Stomach (tissue), 4 donors: Measurements from ENCODE around the gene TAF1A.

Source experiments
- POLR2A ChIP-seq, 4 donors: fragments of 450-650 bp; IDR thresholded peaks; one replicate each; pipeline ENCODE4 v1.6.1; 2016; ENCODE audit warnings: antibody characterized with exemption in 4 of 4, control low read depth in 2 of 4, mild to moderate bottlenecking in 1 of 4, moderate library complexity in 1 of 4
- POLR2AphosphoS5 ChIP-seq, 3 donors: sonication (generic); formaldehyde crosslinking; IDR thresholded peaks; one replicate each; pipeline ENCODE4 v1.6.1; 2016; ENCODE audit warnings: antibody characterized with exemption in 3 of 3
- TF ChIP-seq, protein P1 (sequence below), 7 experiments: fragments of 450-650 bp in 4 of 7; fragments of 200-600 bp in 3 of 7; sonication (generic) in 3 of 7; IDR thresholded peaks; one replicate each; pipeline ENCODE4 v1.5.1; 2016 to 2019; ENCODE audit warnings: antibody characterized with exemption in 7 of 7, control low read depth in 2 of 7, mild to moderate bottlenecking in 1 of 7

DNA sequence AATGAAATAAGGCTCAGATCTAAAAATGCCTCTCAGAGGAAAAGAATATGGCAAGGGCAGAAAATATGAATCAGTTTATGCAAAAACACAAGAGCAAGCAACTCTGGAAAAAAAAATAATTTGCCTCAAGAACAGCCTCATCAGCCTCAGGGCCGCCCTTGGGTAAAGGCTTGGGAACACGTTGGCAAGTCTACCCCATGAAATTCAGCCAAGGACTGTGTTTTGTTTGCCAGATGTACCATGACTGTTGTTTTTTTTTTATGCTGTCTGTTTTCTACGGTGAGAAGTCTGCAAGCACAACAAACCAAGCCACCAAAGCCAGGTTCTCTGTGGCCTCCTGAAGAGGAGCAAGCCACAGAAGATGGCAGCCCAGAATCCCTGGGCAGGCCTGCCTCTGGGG, 59.8 kb downstream of the TAF1A start:
- TF ChIP-seq, protein P1, sequence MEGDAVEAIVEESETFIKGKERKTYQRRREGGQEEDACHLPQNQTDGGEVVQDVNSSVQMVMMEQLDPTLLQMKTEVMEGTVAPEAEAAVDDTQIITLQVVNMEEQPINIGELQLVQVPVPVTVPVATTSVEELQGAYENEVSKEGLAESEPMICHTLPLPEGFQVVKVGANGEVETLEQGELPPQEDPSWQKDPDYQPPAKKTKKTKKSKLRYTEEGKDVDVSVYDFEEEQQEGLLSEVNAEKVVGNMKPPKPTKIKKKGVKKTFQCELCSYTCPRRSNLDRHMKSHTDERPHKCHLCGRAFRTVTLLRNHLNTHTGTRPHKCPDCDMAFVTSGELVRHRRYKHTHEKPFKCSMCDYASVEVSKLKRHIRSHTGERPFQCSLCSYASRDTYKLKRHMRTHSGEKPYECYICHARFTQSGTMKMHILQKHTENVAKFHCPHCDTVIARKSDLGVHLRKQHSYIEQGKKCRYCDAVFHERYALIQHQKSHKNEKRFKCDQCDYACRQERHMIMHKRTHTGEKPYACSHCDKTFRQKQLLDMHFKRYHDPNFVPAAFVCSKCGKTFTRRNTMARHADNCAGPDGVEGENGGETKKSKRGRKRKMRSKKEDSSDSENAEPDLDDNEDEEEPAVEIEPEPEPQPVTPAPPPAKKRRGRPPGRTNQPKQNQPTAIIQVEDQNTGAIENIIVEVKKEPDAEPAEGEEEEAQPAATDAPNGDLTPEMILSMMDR (IDR thresholded peaks at IDR 0.05), result no peak
- TF ChIP-seq POLR2A (IDR thresholded peaks at IDR 0.05), result no peak
- TF ChIP-seq POLR2AphosphoS5 (IDR thresholded peaks at IDR 0.05), result no peak
